Measurements from ENCODE around the gene CIDEC. TPM values are rescaled to one million over a fixed set of nuclear protein-coding genes. Genes with fewer than 3 reads are reported as not detected.

Gene CIDEC
- total RNA-seq, 1 donor from 2014 or later, result not detected

GRCh38 chr3:9828801-9829755 lies 51.0 kb downstream of the CIDEC start:
- Mint-ChIP-seq H3K4me1 (no peaks in the 10 kb centered on the region), H3K36me3 (peaks cover 7% of the 10 kb centered on the region), H3K9me3 (no peaks in the 10 kb centered on the region), H3K4me3 (no peak overlapping the region), H3K27ac (no peak overlapping the region), H3K27me3 (ENCODE audit: low read depth) (no peaks in the 10 kb centered on the region)
- no peak for TF ChIP-seq CTCF (IDR thresholded peaks at IDR 0.05; ENCODE audit: unreplicated experiment)
- no peak for DNase-seq (ENCODE audit: low spot score in 2 of 2, unreplicated experiment in 2 of 2)

GRCh38 chr3:9826815-9827573 lies 53.1 kb downstream of the CIDEC start:
- no peaks in the 10 kb centered on the region for H3K9me3 Mint-ChIP-seq
- H3K4me3 Mint-ChIP-seq, result no peak overlapping the region
- no peaks in the 10 kb centered on the region for H3K4me1 Mint-ChIP-seq
- no peaks in the 10 kb centered on the region for H3K27me3 Mint-ChIP-seq (ENCODE audit: low read depth)
- TF ChIP-seq CTCF (IDR thresholded peaks at IDR 0.05; ENCODE audit: unreplicated experiment), result no peak
- H3K27ac Mint-ChIP-seq, result no peak overlapping the region
- peaks cover 6% of the 10 kb centered on the region for H3K36me3 Mint-ChIP-seq
- DNase-seq (ENCODE audit: low spot score in 2 of 2, unreplicated experiment in 2 of 2), result no peak

GRCh38 chr3:9825451-9826040 lies 54.5 kb downstream of the CIDEC start:
- Mint-ChIP-seq H3K36me3 (peaks cover 9% of the 10 kb centered on the region), H3K9me3 (no peaks in the 10 kb centered on the region), H3K4me1 (no peaks in the 10 kb centered on the region), H3K27me3 (ENCODE audit: low read depth) (no peaks in the 10 kb centered on the region), H3K27ac (no peak overlapping the region), H3K4me3 (no peak overlapping the region)
- no peak for DNase-seq (ENCODE audit: low spot score in 2 of 2, unreplicated experiment in 2 of 2)
- TF ChIP-seq CTCF (IDR thresholded peaks at IDR 0.05; ENCODE audit: unreplicated experiment), result no peak

GRCh38 chr3:9820946-9821345 lies 59.1 kb downstream of the CIDEC start:
- Mint-ChIP-seq H3K4me3 (no peak overlapping the region), H3K27me3 (ENCODE audit: low read depth) (no peaks in the 10 kb centered on the region), H3K36me3 (peaks cover 11% of the 10 kb centered on the region), H3K27ac (no peak overlapping the region), H3K4me1 (no peaks in the 10 kb centered on the region), H3K9me3 (no peaks in the 10 kb centered on the region)
- DNase-seq (ENCODE audit: low spot score in 2 of 2, unreplicated experiment in 2 of 2), result no peak
- TF ChIP-seq CTCF (IDR thresholded peaks at IDR 0.05; ENCODE audit: unreplicated experiment), result no peak

GRCh38 chr3:9820543-9820942 lies 59.5 kb downstream of the CIDEC start:
- no peaks in the 10 kb centered on the region for H3K9me3 Mint-ChIP-seq
- H3K27me3 Mint-ChIP-seq (ENCODE audit: low read depth), result no peaks in the 10 kb centered on the region
- TF ChIP-seq CTCF (IDR thresholded peaks at IDR 0.05; ENCODE audit: unreplicated experiment), result no peak
- no peak overlapping the region for H3K27ac Mint-ChIP-seq
- H3K4me3 Mint-ChIP-seq, result no peak overlapping the region
- H3K36me3 Mint-ChIP-seq, result peaks cover 11% of the 10 kb centered on the region
- H3K4me1 Mint-ChIP-seq, result no peaks in the 10 kb centered on the region
- DNase-seq (ENCODE audit: low spot score in 2 of 2, unreplicated experiment in 2 of 2), result no peak
